GM21619 (cell line): ENCODE measurements around the gene ARHGAP8.

Experiments
- ATAC-seq: cut with Tn5 transposase; IDR thresholded peaks from one replicate; pipeline ENCODE4 v1.9.1; 2021; ENCODE audit not compliant: unreplicated experiment

The ARHGAP8 gene

GRCh38 chr22:44724859-44725258 is 27.5 kb upstream of the ARHGAP8 start:
- ATAC-seq: no peak

GRCh38 chr22:44726439-44726838 is 25.9 kb upstream of the ARHGAP8 start:
- ATAC-seq: no peak

DNA sequence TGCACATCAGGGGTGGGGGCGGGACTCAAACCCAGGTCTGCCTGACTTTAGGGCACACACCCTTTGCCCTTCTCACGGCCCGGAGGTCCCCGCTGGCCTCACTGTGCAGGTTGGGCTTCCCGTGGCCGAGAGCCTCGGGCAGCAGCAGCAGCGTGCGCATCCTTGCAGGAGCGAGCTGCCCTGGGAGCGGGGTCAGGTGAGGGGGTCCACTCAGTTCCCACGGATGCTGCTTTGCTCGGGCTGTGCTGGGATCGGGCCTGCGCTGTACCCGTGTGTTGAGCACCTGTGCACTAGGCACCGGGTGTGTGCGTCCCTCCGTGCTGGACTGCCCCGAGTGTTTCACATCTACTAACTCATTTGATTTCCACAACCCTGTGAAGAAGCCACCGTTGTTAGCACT is 25.2 kb upstream of the ARHGAP8 start:
- ATAC-seq: no peak

DNA sequence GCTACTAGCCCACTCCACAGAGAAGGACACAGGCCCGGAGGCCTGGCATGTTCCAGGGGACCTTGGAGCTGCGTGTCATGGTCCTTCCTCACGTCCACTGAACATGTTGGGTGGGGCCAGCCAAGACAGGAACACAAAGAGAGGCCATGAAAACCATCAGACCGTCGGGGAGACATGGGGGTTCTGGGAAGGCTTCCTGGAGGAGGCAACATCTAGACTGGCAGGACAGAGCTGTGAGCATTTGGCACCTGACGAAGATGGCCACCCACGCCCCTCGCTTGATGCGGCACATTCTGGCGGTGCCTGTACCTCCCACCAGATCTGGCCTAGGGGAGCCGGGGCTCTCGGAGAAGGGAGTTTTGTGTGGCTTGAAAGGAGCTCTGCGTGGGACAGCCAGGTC is 24.7 kb upstream of the ARHGAP8 start:
- ATAC-seq: no peak

- ATAC-seq: no peak
These were observed 23.5 kb upstream of the ARHGAP8 start for GRCh38 chr22:44728761-44729324.

DNA sequence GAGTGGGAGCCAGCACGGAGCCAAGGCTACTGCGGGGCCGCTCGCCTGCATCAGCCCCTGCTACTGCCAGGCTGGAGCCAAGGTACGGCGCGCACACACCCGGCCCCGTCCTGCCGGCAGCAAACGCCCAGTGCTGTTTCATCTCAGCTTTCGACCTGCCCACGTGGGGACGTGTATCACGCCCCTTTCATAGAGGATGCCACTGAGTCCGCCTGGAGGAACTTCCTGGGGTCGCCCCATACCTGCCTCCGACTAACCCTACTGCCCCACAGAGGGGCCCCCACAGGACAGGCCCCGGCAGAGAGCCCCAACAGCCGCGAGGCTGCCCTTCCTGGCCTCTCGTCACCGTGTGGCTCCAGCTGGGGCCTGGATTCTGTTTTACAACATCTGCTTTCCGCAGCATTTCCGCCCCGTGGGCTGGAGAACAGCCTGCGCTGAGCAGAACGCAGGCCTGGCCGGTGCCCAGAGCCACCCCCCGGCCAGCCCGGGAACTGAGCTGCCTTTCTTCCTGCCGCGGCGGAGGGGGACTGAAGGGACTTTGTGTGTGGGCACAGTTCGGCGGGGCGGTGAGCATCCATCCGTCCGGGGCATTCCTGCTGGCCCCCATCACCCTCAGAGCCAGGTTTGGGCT is 22.9 kb upstream of the ARHGAP8 start:
- no peak for ATAC-seq

- no peak for ATAC-seq
These were observed 22.4 kb upstream of the ARHGAP8 start for GRCh38 chr22:44730022-44730393.

GRCh38 chr22:44730490-44731356 is 21.7 kb upstream of the ARHGAP8 start:
- no peak for ATAC-seq

DNA sequence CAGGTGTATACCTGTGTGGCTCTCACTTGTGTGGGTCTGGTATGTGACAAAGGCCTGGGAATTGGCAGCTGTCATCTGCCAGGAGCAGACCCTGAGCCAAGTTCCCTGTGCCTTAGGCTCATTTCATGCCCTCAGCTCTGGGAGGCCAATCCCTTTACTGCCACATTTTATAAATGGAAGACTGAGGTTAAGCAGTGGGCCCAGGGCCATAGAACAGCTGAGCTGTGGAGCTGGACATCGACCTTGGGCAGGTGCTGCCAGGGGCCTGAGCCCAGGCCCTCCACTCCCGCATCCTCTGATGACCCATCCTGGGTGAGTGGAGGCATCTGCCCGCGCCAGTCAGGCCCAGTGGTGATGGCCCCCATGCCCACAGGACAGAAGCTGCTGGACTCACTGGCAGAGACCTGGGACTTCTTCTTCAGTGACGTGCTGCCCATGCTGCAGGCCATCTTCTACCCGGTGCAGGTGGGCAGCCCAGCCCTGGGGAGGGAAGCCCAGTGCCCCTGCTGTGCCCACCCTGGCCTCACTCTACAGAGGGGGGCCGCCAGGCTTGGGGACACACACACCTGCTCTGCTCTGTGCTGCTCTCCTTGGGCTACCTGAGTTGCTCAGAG is 20.9 kb upstream of the ARHGAP8 start:
- no peak for ATAC-seq

DNA sequence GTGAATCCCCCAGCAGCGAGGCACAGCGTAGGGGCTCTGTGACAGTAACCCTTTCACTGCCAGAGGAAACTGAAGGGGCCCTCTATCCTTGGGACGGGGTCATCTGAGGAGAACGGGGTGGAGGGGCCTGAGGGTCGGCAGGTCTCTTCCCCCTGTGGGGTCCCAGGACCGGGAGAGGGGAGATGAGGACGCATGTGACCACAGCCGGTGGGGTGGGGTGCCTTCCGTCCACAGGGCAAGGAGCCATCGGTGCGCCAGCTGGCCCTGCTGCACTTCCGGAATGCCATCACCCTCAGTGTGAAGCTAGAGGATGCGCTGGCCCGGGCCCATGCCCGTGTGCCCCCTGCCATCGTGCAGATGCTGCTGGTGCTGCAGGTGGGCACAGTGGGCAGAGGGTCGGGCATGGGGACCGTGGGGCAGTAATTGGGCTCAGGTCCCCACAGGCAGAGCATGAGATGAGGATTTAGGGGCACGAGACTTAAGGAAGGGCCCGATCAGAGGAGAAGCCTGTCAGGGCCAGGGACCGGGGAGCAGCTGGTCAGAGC is 20.3 kb upstream of the ARHGAP8 start:
- no peak for ATAC-seq

- ATAC-seq: no peak
These were observed 19.7 kb upstream of the ARHGAP8 start for GRCh38 chr22:44732661-44733060.

- no peak for ATAC-seq
These were observed 18.8 kb upstream of the ARHGAP8 start for GRCh38 chr22:44733426-44734106.

GRCh38 chr22:44734278-44734677 is 18.1 kb upstream of the ARHGAP8 start:
- no peak for ATAC-seq

GRCh38 chr22:44734801-44735517 is 17.4 kb upstream of the ARHGAP8 start:
- no peak for ATAC-seq

DNA sequence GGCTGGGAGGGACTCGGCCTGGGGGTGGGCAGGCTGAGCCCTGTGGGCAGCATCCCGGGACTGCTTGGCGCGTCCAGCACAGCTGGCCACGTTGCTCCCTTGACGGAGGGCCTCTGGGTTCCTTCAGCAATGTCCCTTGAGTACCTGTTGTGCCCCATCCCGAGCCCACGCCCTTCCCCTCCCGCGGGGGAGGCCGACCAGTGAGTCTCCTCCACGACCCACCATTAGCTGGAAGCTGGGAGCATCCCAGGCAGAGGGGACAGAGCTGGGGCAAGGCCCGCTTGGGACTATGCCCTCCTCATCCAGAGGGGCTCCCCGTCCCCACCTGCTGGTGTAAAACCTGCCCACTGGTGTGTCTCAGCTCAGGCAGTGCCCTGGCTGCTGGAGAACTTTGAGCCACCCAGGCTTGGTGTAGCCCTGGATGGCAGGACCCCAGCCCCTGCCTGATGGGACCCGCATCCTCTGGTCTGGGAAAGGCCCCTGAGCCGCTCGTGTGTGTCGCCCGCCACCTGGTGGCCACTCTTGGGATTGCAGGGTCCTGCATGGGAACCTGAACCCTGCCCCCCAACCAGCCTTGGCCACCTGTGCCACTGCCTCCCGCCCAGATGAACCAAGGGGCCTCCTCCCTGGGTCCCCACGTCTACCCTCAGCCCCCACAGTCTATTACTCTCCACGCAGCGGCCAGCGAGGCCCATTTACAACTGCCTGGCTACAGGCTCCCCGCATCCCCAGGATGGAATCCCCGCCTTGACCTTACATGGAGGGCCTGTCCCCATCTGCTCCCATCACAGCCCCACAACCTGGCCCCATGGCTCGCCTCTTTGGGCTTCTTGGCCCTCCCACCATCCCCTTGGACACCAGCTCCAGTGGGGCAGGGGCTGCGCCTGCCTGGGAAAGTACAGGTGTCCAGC is 16.6 kb upstream of the ARHGAP8 start:
- ATAC-seq: no peak

DNA sequence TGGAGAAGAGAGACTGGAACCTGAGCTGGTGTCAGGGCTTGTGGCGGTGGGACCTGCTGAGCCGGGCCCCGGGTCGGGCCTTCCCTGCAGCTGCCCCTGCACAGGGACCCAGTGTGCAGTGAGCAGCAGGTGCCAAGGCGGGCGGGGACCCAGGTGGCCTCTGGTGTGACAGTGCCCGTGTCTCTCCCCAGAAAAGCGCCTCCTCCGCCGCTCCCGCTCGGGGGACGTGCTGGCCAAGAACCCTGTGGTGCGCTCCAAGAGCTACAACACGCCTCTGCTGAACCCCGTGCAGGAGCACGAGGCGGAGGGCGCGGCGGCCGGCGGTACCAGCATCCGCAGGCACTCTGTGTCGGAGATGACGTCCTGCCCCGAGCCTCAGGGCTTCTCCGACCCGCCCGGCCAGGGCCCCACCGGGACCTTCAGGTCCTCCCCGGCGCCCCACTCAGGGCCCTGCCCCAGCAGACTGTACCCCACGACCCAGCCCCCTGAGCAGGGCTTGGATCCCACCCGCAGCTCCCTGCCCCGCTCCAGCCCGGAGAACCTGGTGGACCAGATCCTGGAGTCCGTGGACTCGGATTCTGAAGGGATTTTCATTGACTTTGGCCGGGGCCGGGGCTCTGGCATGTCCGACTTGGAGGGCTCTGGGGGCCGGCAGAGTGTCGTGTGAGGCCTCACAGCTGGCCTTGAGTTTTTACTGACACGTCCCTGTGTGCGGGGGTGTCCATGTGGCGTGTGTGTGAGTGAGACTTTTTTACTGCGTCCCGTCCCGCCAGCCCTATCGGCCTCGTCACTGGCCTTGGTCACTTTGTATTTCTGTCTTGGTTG is 15.6 kb upstream of the ARHGAP8 start:
- ATAC-seq: no peak

GRCh38 chr22:44737406-44738346 is 14.7 kb upstream of the ARHGAP8 start:
- ATAC-seq: no peak
